GM10248 (cell line): Measurements from ENCODE around the gene RWDD3.

Source experiments
- CTCF ChIA-PET: fragments of 300-600 bp; sonication (Branson Sonifier 250); formaldehyde crosslinking; extraction: SDS; loops from one replicate; lab custom pipeline; 2021; ENCODE audit warnings: antibody characterized with exemption; lab: Yijun Ruan, JAX
- POLR2A ChIA-PET: fragments of 350-650 bp; sonication (Branson Sonifier 250); formaldehyde crosslinking; extraction: SDS; loops from one replicate; lab custom pipeline; 2020; ENCODE audit warnings: antibody characterized with exemption; lab: Yijun Ruan, JAX
- DNase-seq: peaks from one replicate; pipeline ENCODE4 v3.0.0; 2012; ENCODE audit errors: extremely low spot score
- CTCF ChIP-seq: IDR thresholded peaks from 2 replicates; pipeline ENCODE4 v1.5.1; 2012; ENCODE audit warnings: mild to moderate bottlenecking, low read depth; ENCODE audit errors: extremely low read depth, missing control alignments, control extremely low read depth

Gene RWDD3

DNA sequence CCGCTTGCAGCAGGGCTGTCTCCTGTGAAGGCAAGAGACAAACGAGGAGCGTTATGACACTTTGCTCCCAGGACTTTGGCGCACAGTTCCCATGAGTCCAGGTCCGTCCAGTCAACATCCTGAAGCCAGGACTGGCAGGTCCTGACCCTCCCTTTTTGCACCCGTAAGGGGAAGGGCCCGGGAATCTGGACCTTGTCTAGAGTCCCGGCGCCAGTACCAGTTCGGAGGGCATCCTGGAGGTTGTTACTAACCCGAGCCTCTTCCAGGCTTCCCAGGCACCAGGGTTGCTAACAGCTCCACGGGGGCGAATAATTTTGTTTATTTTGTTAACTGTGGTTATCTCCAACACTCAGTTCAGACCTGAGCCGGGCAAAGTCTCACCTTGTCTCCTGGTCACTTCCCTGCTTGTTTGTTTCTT is 682 bp upstream of the RWDD3 start:
- CTCF ChIA-PET: interaction anchor here (0.6 to 4.8 kb wide), 29 partner anchors 8 to 379 kb away, joined by 3 to 36 read pairs (median 4); partner anchors contain the start of gene ALG14
- no peak for TF ChIP-seq CTCF
- no peak for DNase-seq
- POLR2A ChIA-PET: no interaction called here

DNA sequence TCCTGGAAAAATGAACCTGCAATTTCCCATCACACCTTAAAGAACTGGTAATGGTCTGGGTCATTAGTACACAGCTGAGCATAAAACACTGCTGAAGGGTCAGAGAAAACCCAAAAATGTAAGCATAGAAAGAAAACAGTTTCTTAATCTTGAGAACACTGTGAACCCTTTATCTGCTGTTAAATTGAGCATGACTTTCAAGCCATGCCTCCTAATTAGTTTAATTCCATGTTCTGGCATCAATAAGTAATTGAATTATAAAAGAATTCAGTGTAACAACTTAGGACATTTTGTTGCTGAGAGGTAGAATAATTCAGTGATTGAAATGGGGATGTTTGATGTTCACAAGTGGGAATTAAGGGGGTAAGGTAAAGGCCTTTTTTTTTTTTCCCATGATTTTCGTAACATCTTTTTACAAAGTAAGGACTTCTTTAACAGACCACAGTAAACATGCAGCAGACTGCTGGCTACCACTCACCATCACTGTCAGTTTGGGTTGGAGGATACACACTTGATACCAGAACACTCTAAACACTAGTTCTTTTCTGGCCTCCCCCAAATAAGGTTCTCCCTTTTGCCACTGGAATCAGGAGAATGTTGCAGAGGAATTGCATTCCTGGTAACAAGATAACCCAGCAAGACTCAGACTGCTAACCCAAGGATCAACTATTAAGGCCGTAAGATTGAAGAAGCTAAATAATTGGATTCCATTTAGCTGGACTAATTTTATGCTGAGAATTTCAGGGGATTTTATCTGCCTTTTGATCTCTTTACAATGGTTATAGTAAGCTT is 3.0 kb downstream of the RWDD3 start:
- ChIA-PET POLR2A (no interaction called here), CTCF (interaction anchor here (1.6 to 4.8 kb wide), 3 partner anchors 12 to 382 kb away, joined by 4 to 33 read pairs (median 5); no protein-coding TSS in a partner anchor)
- DNase-seq: no peak
- no peak for TF ChIP-seq CTCF

DNA sequence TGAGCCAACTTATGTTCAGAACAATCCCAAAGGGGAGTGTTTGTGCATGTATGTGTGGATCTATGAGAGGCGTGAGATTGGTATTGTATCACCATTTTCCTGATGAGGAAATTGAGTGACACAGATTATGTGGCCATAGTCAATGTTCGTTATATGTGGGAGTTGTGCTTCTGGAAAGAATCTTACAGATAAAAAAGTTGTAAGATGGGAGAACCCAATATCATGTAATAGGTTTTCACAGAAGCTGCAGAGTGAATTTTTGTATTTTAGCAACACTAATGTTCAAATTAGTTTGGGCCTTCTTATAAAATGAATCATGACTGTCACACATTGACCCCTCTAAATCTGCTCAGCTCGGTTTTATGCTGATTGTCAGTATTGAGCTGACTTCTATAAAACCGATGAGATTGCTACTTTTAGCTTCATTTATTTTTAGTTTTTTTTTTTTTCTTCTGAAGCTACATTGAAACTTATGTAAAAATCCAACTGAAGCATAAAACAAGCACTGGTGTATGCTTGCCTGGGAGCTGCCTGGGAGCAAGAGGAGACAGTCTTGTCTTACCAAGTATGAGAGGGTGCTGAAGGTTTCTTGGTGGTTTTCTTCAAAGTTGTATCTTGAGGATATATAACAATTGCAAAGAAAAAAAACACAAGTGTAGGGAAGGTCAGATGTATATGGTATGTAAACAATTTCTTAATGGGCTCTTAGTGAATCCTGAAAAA is 4.1 kb downstream of the RWDD3 start:
- DNase-seq: no peak
- CTCF ChIA-PET: interaction anchor here (1.6 kb wide), 1 partner anchor 153 kb away, joined by 5 read pairs; no protein-coding TSS in a partner anchor
- TF ChIP-seq CTCF: no peak
- POLR2A ChIA-PET: no interaction called here

GRCh38 chr1:95245029-95245428 is 11.0 kb downstream of the RWDD3 start:
- TF ChIP-seq CTCF: no peak
- ChIA-PET POLR2A (no interaction called here), CTCF (interaction anchor here (1.3 to 5.4 kb wide), 5 partner anchors 9 to 202 kb away, joined by 3 to 36 read pairs (median 5); partner anchors contain the start of gene RWDD3)
- DNase-seq: no peak

DNA sequence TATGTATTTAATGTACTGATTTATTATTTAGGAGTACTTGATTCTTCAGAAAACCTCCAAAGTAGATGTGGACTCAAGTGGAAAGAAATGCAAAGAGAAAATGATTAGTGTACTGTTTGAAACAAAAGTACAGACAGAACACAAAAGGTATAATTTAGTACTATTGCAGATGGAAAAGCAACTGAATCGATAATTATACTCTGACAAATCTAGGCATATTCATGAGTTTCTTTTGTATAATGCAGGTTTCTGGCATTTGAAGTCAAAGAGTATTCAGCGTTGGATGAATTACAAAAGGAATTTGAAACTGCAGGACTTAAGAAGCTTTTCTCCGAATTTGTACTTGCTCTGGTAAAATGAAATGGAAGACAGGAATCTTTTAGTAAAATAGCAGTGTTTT is 12.5 kb downstream of the RWDD3 start:
- no peak for TF ChIP-seq CTCF
- ChIA-PET POLR2A (no interaction called here), CTCF (interaction anchor here (5.4 kb wide), 1 partner anchor 13 kb away, joined by 36 read pairs; the partner anchor contains the start of gene RWDD3)
- no peak for DNase-seq

- ChIA-PET POLR2A (no interaction called here), CTCF (interaction anchor here (4.0 kb wide), 1 partner anchor 13 kb away, joined by 33 read pairs; the partner anchor contains the start of gene RWDD3)
These were observed 13.6 kb downstream of the RWDD3 start for GRCh38 chr1:95247607-95248006.

More at GRCh38 chr1:95247607-95248006, 13.6 kb downstream of the RWDD3 start:
- no peak for DNase-seq
- no peak for TF ChIP-seq CTCF
